Right hindlimb (tissue), 1 donor: ENCODE results near the gene SLC25A1.
"Not testable (repeated sequence)": the region's sequence is repeated elsewhere in the genome, so short reads cannot be mapped to it uniquely, and the experiment has no call there.

Experiments used
- DNase-seq: peaks from one replicate; pipeline ENCODE4 v3.0.0-alpha.2; 2018

Gene SLC25A1

DNA sequence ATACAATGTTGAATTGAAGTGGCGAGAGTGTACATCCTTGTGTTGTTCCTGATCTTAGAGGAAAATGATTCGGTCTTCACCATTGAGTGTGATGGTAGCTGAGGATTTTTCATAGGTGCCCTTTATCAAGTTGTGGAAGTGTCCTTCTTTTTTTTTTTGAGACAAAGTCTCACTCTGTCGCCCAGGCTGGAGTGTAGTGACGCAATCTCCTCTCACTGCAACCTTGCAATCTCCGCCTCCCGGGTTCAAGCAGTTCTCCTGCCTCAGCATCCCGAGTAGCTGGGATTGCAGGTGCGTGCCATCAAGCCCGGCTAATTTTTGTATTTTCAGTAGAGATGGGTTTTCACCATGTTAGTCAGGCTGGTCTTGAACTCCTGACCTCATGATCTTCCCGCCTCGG, 19.9 kb downstream of the SLC25A1 start:
- not testable (repeated sequence) for DNase-seq

DNA sequence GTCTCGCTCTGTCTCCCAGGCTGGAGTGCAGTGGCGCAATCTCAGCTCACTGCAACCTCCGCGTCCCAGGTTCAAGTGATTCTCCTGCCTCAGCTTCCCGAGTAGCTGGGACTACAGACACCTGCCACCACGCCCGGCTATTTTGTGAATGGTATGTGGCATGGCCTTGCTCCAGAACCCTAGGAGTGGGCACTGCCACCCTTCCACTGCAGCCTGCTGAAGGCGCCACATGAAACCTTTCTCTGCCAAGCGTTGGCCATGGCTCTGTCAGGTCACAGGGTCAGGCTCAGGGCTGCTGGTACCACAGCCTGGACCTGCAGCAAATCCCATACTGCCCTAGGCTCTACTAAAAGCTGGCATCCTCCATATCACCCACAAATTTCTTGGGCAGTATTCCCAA, 22.4 kb downstream of the SLC25A1 start:
- DNase-seq, result not testable (repeated sequence)

DNA sequence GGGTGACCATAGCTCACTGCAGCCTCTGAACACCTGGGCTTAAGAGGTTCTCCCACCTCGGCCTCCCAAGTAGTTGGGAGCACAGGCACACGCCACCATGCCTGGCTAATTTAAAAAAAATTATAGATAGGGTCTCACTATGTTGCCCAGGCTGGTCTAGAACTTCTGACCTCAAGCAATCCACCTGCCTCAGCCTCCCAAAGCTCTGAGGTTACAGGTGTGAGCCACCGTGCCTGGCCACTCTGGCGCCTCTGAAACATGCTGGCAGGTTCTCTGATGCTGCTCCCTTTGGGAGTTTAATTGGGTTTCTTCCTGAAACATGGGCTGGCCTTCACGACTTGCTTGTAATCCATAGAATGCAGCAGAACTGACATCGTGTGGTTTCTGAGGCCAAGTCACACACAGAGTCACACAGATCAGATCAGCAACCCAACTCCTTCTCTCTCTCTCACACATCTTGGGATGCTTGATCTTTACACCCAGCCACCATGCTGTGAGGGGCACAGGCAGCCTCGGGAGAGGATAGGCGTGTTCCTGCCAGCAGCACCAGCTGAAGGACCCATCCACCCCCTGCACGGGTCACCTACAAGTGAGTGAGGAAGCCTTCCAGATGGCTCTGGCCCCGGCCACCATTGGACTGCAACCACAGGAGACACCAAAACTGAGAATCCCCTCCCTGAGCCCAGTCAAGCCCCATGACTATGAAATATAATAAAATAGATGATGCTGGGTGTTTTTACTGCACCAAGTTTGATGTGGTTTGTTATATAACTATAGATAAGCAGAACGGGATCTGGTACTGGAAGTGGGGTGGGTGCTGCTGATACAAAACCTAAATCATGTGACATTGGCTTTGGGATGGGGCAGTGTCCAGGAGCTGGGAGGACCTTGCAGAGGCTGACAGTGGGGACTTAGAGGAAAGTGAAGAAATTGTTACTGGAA, 25.3 kb downstream of the SLC25A1 start:
- no peak for DNase-seq

DNA sequence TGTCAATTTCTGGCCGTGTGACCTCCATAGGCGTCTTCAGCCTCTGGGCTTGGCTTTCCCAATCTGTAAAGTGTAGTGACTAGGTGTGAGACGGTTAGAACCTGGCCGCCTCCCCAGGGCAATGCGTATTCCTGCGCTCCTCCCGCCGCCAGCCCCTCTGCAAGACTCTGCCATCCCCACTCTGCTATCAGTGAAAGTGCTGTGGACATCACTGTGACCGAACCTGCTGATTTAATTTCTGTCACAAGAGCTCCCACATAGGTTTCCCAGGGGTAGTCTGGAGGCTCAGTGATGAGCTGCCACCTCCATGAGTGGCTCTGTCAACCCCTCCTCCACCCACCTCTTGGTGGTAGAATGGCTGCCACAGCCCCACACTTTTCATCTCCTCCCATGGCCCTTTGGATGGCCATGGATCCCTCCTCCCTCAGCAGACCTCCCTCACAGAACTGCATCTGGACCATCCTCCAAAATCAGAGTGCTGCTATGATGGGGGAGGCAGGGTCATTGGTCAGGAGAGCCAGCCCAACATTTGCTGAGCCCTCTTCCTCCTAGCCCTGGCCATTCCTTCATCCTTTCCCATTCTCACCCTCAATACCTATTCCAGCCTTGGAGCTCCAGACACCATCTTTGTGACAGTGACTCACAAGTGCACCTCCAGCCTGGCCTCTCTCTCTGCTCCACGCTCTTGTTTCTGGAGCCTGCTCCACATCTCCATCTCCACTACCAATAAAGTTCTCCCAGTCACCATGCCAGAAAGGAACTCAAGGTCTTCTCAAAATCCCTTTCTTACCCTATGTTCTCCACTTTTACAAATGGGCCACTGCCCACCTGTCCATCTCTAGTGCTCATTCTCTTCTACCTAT, 27.0 kb downstream of the SLC25A1 start:
- no peak for DNase-seq

DNA sequence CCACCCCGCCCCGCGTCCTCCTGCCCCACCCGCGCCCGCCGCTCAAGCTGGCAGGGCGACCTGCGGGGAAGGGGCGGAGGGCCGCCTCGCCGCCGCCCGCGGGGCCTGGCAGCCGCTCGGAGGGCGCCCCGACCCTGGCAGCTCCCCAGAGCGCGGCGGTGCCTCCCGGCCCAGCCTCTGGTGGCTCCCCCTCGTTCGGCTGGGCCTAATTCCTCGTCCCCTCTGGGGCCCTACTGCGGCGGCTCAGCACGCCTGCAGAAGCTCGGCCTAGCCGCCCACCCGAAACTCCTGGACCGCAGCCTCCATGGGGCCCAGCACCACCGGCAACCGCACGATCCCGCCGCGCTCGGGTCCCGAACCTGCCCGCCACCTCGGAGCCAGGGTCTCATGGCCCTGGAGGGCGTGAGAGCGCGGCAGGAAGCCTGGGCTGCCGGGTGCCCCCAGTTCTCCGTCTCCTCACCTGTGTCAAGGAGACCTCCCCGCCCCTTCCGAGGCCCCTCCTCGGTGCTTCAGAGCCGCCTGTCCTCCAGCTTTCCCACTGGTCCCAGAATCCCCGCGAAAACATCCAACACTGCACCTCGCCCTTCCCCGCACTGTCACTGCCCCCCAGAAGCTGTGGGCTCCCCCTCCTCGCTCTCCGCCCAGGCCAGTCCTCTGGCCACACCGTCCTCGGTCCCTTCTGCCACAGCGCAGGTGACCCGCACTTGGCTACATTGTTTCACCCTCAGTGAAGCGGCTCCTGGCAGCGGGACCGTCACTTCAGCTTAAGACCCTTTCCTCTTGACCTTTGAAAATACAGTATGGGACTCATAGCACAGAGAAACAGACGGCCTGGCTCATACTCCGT, 27.8 kb downstream of the SLC25A1 start:
- DNase-seq, result no peak

DNA sequence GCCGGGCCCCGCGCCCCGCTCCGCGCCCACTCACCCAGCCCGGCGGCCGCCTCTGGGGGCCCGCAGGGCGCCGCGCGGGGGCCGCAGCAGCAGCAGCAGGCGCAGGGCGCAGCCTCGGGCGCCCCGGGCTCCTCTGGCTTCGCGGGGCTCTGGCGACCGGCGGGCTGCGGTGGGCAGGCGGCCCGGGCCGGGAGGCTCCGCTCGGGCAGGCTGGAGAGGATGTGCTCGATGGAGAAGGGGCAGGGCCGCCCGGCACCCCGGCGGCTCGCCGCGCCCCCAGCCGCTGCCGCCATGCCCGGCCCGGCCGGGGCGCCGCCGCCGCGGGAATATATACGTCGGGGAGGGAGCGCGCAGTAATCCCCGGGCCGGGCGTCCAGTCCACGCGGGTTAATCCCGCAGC, 28.5 kb downstream of the SLC25A1 start, which contains the start of gene GSC2:
TSS of gene GSC2 (minus strand) at position 302 of the 400 bp plus-strand sequence. CDS start at position 293, 9 bp downstream.
- no peak for DNase-seq

DNA sequence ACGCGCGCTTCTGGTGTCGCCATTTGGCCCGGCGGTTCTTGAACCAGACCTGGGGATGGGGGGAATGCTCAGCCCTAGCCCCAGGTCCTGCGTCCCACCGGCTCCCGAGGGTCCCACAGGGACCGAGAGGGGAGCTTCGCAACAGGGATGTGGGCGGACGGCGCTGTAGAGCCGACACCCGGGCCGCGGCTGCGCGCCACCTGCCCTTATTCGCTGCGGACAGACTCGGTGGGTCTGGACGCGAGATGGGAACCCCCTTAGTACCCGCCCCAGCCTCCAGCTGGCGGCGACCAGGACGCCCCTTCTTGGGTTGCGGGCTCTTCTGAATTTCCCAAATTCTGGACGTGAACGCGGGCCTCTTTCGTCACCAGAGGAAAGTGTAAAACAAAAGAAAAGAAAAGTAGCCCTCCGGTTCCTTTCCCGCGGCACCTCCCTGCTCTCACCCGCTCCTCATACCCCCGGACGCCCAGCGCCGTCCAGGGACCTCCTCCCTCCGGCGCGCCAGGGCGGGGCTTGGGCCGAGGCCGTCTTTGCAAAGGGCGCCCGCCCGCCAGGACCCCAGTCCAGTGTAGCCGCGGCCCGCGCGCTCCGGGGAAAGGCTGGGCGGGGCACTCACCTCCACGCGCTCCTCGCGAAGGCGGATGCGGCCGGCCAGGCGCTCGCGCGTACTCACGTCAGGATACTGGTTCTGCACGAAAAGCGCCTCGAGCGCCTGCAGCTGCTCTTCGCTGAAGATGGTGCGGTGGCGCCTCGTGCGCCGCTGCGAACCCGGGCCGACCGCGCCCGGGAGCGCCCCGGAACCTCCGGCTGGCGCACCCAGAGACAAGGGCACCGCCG, 29.3 kb downstream of the SLC25A1 start:
- DNase-seq, result no peak

DNA sequence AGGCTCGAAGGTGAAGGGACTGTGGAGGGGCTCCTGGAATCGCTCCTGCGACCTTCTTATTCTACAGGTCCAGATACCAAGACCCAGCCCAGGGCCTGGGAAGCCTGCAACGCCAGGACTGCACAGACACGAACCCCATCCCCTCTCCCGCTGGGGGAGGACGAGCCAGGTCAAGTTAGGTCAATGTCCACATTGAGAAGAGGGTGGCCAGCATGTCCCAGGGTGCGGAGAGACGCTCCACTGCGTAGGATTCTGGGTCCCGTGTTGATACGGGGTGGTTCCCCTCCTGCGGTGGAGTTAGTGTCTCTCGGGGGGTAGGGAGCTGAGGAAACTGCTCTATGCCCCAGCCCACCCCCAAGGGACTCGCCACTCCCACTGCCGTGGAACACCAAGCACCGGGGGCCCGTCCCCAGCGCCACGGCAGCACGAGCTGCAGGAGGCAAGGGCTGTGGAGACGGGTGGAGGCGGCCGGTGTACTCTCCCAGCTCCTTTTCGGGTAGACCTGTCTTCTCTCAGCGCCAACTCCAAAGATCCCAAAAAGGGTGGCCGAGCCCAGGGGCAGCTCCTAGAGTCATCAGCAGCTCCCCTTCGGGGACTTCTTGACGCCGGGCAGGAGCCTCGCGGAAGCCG, 30.0 kb downstream of the SLC25A1 start:
- DNase-seq, result no peak

DNA sequence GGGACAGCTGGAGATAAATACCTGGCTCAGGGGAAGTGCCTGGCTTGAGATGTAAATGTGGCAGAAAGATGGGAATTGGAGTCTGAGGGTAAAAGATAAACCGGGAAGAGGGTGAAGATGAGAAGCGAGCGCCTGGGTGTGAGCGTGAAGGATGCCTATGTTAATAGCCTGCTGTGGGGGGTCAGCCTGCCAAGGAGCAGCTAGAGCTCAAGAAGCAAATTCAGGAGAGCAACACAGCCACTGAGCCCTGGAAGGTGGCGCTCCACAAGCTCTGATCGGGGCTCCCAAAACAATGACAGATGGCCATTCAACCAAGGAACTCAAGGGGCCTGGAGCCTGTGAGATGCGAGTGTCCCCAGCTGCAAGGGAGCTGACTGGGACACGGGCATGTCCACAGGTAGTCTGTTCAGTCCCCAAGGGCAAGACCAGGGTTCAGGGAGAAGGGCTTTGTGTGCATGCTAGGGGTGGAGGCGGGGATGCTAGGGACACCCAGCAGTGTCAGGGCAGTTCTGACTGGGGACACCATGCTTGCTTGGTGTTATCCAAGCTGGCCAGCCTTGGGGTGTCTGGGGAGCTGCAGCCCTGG, 31.2 kb downstream of the SLC25A1 start:
- no peak for DNase-seq

DNA sequence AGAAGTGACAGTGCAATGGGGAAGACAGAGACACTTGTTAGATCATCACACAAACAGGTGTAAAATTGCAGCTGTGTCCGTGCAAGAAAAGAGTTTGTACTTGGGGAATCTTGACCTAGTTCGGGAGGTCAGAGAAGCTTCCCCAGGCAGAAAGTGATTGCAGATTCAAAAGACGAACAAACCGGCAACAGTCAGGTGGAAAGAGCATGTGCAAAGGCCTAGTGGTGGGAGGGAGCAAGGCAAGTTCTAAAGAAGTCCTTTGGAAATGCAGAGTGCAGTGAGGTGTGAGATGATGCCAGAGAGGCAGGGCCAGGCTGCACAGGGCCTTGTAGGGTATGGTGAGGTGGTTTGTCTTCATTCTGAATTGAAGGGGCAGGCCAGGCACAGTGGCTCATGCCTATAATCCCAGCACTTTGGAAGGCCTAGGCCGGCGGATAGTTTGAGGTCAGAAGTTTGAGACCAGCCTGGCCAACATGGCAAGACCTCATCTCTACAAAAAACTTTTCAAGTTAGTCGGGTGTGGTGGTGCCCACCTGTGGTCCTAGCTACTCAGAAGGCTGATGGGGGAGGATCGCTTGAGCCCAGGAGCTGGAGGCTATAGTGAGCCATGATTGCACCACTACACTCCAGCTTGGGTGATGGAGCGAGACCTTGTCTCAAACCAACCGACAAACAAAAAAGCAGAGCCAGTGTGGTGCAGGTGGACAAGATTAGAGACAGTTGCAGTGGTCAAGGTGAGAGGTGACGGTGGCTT, 32.1 kb downstream of the SLC25A1 start:
- no peak for DNase-seq

DNA sequence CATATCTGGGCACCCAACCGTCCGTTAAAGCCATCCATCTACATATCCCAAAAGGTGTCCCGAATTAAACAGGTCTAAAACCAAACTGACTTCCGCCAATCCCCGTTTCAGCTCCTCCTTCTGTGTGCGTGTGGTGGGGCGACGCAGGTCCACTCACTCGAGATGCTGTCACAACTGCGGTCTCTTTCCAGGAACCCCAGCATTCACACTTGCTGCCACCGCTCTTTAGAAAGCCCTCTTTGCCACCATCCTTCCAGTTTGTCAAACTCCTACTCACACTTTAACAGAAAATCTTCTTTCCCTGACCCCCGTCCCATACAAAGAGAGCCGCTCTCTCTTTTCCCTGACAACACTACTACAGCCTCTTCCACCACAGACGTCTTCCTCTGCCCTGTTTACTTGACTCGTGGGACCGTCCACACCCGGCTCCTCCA, 34.6 kb downstream of the SLC25A1 start:
- DNase-seq, result no peak

DNA sequence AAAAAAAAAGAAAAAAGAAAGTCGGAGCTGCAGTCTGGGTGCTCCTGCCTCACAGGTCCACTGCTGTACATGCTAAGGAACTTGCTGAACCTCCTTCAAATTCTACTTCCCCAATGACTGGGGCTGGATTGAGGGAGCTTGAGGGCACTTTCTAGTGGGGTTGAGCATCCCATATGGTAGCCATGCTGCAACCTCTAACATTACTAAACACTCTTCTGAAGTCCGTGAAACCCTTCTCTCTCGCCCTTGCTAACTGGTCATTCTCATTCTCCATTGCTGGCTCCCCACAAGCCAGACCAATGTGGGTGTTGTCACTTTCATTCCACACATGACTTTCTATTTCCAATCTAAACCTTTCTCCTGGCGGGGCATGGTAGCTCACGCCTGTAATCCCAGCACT, 35.3 kb downstream of the SLC25A1 start:
- no peak for DNase-seq

DNA sequence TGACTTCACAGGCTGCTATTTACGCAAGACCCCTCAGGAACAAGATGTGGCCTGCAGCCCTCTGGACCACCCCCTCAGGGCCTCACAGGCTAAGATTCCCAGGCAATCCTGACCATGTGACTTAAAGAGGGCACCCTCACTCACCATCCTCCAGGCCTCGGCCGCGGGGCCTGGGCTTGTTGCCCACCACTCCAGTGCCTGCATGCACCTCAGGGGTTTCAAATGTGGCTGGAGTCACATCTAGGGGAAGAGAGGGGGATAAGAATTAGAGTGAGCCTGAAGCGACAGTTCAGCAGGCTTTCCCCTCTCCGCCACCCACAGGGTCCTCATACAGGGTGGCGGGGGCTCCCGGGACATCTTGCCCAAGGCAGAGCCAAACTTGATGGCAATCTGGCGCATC, 36.1 kb downstream of the SLC25A1 start:
- no peak for DNase-seq

DNA sequence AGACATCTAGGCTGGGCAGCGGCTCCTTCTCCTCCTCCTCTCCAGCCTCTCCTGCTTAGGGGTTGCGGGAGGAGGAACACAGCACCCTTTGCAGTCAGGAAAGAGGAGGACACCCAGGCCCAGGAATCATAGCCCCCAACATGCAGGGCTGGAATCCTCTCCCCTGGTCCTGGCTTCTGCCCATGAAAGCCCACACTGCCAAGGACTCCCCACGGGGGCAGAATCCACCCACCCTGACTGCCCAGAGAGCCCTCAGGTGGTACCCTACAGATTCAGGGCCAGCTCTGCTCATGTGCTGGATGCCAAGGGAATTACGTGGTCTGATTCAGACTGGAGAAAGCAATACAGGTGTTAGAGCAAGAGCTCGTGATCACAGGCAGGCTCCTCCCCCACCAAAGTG, 38.6 kb downstream of the SLC25A1 start:
- DNase-seq, result no peak

DNA sequence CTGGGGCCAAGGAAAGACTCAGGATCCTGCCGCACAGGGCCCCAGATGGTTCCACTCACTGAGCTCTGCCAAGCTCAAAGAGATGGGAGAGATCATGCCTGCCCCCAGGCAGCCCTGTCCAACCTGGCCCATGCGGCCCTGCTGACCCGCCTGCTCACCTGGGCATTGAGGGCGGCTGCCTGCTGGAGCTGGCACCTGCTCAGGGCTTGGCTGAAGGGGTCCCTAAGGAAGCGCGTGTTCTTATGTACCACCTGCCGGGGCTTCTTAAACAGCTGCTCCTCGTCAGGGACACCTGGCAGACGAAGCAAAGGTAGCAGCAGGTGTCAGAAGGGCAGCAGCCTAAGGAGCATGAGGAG, 39.6 kb downstream of the SLC25A1 start:
- DNase-seq, result no peak

DNA sequence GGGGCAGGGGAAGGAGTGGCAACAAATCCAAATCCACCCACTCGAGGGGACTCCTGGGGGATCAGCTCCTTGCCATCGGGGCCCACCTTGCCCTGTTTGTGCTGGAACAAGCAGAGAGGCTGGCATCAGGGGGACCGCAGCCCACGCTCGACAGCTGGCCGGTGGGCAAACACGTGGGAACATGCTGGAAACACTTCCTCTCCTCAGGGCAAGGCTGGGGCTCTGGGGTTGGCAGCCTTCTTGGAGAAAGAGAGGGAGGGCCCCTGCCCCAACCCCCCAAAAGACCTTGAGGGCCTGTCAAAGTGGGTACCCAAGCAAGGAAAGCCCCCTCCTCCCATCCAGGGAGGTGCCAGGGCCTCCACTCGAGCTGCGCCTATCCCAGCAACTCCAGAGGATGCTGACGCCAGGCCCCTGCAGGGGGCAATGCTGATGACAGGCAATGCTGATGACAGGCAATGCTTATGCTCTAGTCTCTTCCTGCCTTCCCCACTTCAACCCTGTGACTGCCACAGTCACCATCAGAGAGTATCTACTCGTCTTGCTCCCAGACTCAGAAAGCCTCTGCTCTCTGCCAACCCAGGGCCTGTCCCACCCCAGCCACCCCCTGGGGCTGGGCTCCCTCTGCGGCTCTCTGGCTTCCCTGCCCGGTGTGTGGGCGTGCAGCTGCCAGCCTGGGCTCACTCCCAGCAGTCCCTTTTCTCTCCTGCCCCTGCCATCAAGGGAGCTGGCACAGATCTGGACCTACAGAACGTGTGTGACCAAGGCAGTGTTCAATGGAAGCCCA, 40.1 kb downstream of the SLC25A1 start:
- DNase-seq, result no peak

DNA sequence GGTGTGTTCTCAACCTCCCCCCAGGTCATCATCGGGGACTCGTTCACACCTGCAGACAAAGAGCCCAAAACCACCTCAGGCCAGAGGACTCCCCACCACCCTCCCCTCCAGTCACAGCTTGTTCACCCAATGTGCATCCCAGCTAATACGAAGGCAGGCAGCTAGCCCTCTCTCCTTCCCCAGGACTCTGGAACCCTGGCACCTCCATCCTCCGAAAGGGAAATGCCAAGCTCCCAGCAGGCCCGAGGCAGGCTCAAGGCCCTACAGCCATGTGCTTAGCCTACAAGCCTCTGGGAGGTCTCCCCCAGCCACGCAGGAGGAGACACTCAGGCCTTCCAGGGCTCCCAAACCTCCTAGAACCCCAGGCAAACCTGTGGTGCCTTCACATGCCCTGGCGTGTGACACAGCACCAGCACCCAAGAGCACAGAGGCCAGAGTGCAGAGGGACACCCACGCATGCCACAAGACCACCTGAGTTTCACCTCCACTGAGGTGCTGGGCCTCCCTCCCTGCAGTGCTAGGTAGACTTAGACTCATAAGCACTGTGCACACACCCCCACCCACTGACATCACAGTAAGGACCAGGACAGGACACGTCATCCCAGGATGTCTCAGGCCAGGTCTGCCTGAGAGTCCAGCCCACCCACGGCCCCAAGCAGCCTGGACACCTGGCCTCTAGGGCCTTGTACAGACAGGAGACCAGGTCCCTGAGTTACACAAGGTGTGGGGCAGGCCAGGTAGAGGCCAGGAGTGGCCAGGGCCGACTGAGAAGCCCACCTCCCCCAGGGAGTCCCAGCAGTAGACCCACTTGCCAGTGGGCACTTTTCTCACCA, 40.9 kb downstream of the SLC25A1 start:
- DNase-seq, result no peak

DNA sequence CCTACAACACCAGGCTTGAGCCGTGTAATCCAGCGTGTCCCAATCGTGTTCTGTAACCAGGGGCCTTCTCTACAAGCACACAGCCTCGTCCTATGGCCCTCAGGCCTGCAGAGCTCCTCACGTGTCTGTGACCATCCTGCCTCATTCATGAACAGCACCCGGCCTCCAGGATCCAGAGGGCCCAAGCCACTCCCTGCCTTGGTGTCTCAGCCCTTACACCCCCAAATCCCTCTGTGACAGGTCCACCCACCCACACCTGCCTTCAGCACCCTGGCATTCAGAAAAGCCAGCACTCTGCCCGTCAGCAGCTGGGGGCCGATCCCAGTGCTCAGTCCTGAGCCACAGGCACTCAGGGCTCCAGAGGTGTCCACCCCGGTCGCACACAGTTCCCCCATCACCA, 41.6 kb downstream of the SLC25A1 start:
- no peak for DNase-seq
